Measurements from ENCODE around the gene METTL16.

GRCh38 chr17:2481760-2482159, 29.9 kb downstream of the METTL16 start:
- TF ChIP-seq CTCF (IDR thresholded peaks at IDR 0.05) (no peak), RFX5 (IDR thresholded peaks at IDR 0.05; ENCODE audit: low read length) (no peak)

All from SK-N-SH (cell line).